ENCODE results near the gene EFNA4. TPM values are rescaled to one million over a fixed set of nuclear protein-coding genes. Genes with fewer than 3 reads are reported as not detected.

The EFNA4 gene
- total and polyA plus RNA-seq, 9 of the 15 experiments (the other 6 are each of a cell fraction or from before 2014, with no cell fraction given) = 0.68 to 7.4 (median 6.1) TPM

DNA sequence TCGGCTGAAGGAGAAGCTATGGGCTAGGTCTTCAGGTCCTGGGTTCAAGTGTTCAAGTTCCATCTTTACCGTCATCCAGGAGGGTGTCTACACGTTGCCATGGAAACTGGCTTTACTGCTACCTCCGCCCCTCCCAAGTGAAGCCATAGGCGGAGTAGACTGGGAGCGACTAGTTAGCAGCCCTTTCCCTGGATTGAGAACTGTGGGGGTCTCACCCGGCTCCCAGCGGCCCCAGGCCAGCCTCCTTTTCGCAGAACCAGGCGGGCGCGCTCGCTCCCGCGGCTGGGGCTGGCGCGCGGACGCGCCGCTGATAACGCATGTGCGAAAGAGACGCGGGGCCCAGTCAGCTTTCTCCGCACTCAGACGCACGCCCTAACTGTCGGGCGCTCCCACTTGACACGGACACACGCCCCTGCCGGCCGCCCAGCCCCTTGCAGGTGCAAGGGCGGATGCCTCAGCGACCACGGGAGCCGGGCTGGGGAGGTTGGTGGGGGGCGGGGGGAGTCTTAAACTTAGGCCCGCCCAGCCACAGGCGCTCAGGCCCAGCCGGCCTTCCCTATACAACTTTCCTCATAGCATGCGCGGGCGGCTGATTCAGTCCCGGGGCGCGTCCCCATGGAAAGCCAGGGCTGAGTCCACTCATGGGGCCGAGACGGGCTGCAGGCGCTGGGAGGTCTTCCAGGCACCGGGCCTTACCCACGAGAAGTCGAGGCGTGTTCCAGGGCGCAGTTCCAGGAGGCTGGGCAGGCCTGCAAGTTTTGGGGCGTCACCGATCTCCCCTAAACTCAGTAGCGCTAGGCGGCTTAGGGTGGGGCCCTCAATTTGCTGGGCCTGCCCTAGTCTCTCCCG, 7.4 kb downstream of the EFNA4 start (continued):
- TF ChIP-seq, protein P1, sequence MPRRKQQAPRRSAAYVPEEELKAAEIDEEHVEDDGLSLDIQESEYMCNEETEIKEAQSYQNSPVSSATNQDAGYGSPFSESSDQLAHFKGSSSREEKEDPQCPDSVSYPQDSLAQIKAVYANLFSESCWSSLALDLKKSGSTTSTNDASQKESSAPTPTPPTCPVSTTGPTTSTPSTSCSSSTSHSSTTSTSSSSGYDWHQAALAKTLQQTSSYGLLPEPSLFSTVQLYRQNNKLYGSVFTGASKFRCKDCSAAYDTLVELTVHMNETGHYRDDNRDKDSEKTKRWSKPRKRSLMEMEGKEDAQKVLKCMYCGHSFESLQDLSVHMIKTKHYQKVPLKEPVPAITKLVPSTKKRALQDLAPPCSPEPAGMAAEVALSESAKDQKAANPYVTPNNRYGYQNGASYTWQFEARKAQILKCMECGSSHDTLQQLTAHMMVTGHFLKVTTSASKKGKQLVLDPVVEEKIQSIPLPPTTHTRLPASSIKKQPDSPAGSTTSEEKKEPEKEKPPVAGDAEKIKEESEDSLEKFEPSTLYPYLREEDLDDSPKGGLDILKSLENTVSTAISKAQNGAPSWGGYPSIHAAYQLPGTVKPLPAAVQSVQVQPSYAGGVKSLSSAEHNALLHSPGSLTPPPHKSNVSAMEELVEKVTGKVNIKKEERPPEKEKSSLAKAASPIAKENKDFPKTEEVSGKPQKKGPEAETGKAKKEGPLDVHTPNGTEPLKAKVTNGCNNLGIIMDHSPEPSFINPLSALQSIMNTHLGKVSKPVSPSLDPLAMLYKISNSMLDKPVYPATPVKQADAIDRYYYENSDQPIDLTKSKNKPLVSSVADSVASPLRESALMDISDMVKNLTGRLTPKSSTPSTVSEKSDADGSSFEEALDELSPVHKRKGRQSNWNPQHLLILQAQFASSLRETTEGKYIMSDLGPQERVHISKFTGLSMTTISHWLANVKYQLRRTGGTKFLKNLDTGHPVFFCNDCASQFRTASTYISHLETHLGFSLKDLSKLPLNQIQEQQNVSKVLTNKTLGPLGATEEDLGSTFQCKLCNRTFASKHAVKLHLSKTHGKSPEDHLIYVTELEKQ (CRISPR knock-in tag; IDR thresholded peaks at IDR 0.05) = no peak
- TF ChIP-seq YY1 (IDR thresholded peaks at IDR 0.05; ENCODE audit: borderline replicate concordance in 1 of 3, control insufficient read depth in 1 of 3, extremely low read depth in 1 of 3, insufficient read depth in 3 of 3, insufficient read length in 1 of 3, insufficient replicate concordance in 2 of 3, low read depth in 1 of 3, low read length in 2 of 3) = peak in 1 of 3 experiments; percentile 12
- peak; percentile 75 for TF ChIP-seq HMGN3 (IDR thresholded peaks at IDR 0.05; ENCODE audit: borderline replicate concordance, extremely low read depth, insufficient read length, low read depth, low read length)
- TF ChIP-seq ZSCAN29 (IDR thresholded peaks at IDR 0.05) = no peak
- TF ChIP-seq, protein P2, sequence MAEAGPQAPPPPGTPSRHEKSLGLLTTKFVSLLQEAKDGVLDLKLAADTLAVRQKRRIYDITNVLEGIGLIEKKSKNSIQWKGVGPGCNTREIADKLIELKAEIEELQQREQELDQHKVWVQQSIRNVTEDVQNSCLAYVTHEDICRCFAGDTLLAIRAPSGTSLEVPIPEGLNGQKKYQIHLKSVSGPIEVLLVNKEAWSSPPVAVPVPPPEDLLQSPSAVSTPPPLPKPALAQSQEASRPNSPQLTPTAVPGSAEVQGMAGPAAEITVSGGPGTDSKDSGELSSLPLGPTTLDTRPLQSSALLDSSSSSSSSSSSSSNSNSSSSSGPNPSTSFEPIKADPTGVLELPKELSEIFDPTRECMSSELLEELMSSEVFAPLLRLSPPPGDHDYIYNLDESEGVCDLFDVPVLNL (CRISPR knock-in tag; IDR thresholded peaks at IDR 0.05; ENCODE audit: low read depth) = no peak
- TF ChIP-seq NR2C2 (CRISPR knock-in tag; IDR thresholded peaks at IDR 0.05) = no peak
- no peak for TF ChIP-seq NR2C2 (tag; IDR thresholded peaks at IDR 0.05)
- peak; percentile 59; the same call in 1 of the 2 replicates for TF ChIP-seq PHF8 (IDR thresholded peaks at IDR 0.05; ENCODE audit: borderline replicate concordance, low read length)
- no peak for TF ChIP-seq FOXJ3 (CRISPR knock-in tag; IDR thresholded peaks at IDR 0.05)
- TF ChIP-seq MED1 (CRISPR knock-in tag; IDR thresholded peaks at IDR 0.05; ENCODE audit: borderline replicate concordance) = no peak
- TF ChIP-seq IFI16 (CRISPR knock-in tag; IDR thresholded peaks at IDR 0.05) = no peak
- TF ChIP-seq NCOA6 (IDR thresholded peaks at IDR 0.05) = no peak
- TF ChIP-seq ZNF347 (CRISPR knock-in tag; IDR thresholded peaks at IDR 0.05; ENCODE audit: low read depth) = no peak
- TF ChIP-seq DMBX1 (CRISPR knock-in tag; IDR thresholded peaks at IDR 0.05; ENCODE audit: borderline replicate concordance) = no peak
- no peak for TF ChIP-seq BRCA1 (IDR thresholded peaks at IDR 0.05)
- TF ChIP-seq BRCA1 (CRISPR knock-in tag; IDR thresholded peaks at IDR 0.05) = no peak

Measured in K562 (cell line).